SU-DHL-6 (cell line): ENCODE measurements around the gene TLL2.

Experiments used
- EZH2phosphoT487 ChIP-seq: fragments of 200-600 bp; sonication (generic), shearing (Covaris generic); conservative IDR thresholded peaks from 2 replicates; pipeline ENCODE4 v1.6.1; 2018; ENCODE audit warnings: mild to moderate bottlenecking, antibody characterized with exemption, low read length, moderate library complexity, mixed read lengths
- TF ChIP-seq, protein P1 (sequence below): fragments of 200-600 bp; sonication (generic); IDR thresholded peaks from one replicate; pipeline ENCODE4 v1.5.1; 2017; ENCODE audit warnings: antibody characterized with exemption, mild to moderate bottlenecking, low read length, moderate library complexity; ENCODE audit not compliant: insufficient read depth, poor library complexity, severe bottlenecking

DNA sequence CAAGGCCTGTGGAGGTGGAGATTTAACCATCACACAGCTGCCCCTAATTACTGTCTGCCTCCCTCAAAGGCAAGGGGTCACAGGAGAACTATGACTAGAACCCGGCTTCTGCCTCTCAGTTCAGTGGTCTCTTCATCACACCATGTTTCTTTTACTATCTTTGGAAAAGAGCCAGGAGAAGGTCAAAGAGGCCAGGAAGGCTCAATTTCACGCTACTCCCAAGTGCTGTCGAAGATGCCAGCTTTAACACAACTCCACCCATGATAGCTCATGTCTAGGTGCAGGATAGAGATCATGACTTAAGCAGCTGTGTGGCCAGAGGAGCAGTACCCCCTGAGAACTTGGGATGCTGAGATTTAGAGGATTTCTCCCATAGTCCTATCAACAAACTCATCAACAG lies 94.4 kb downstream of the TLL2 start:
- TF ChIP-seq, protein P1, sequence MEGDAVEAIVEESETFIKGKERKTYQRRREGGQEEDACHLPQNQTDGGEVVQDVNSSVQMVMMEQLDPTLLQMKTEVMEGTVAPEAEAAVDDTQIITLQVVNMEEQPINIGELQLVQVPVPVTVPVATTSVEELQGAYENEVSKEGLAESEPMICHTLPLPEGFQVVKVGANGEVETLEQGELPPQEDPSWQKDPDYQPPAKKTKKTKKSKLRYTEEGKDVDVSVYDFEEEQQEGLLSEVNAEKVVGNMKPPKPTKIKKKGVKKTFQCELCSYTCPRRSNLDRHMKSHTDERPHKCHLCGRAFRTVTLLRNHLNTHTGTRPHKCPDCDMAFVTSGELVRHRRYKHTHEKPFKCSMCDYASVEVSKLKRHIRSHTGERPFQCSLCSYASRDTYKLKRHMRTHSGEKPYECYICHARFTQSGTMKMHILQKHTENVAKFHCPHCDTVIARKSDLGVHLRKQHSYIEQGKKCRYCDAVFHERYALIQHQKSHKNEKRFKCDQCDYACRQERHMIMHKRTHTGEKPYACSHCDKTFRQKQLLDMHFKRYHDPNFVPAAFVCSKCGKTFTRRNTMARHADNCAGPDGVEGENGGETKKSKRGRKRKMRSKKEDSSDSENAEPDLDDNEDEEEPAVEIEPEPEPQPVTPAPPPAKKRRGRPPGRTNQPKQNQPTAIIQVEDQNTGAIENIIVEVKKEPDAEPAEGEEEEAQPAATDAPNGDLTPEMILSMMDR: no peak
- TF ChIP-seq EZH2phosphoT487: no peak
